GM18870 (cell line): ENCODE measurements around the gene ANKRD53.
"Not testable (repeated sequence)": the region's sequence is repeated elsewhere in the genome, so short reads cannot be mapped to it uniquely, and the experiment has no call there.

Source experiments
- ATAC-seq: cut with Tn5 transposase; IDR thresholded peaks from one replicate; pipeline ENCODE4 v1.9.1; 2021; ENCODE audit warnings: moderate library complexity; ENCODE audit not compliant: unreplicated experiment

Gene ANKRD53

GRCh38 chr2:71005271-71006202, 27.1 kb downstream of the ANKRD53 start:
- no peak for ATAC-seq

GRCh38 chr2:71006323-71006722, 27.9 kb downstream of the ANKRD53 start:
- ATAC-seq: no peak

DNA sequence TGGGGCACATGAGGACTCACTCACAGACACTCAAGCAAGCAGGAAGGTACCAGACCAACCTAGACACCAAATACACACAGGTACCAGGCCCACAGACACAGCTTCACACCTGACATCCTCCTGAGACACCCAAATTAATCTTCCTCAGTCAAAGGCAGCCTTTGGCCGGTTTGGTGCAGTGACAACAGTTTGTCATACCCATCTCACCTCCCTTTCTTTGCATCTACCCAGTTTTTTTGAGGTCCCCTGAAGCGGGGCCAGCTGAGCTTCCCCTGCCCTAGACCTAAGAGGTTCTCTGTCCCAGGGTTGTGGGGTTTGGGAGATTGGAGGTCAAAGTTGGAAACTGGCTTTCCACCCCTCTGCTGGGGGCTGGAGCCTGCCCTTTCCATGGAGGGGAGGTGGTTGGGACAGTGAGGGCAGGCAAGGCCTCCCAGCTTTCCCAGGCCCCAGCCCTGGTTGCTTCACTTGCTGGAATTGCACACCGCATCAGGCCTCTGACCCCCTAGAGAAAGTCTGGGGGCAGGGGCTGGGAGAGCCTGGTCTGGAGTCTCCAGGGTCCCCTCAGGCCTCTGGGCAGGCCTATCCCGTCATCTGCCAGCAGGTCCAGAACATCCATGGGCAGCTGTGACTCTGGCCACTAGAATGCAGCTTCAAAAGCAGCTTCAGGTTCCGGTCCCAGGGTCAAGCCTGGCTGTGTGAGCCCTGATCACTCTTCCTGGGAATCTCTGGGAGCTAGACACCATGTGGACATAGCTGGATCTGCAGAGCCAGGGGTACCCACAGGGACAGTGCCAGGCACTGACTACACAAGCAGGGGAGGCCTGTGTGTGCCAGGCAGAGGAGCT, 28.7 kb downstream of the ANKRD53 start:
- no peak for ATAC-seq

DNA sequence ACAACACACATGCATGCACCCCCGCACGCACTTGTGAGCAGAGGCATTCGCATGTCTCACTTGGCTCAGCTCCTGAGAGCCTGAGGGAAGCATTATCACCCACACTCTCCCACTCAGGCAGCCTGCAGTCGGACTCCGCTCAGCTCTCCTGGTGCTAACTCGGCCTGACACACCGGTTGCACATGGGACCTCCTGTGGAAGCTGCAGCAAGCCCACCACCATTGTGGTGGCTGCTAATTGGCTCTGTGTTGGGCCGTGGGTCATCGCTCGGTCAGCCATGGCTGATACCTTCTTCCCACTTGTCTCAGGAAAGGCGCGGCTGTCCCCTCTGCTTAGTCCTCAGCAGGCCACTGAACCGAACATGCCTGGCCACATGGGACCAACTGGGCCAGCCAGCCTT, 29.9 kb downstream of the ANKRD53 start:
- no peak for ATAC-seq

DNA sequence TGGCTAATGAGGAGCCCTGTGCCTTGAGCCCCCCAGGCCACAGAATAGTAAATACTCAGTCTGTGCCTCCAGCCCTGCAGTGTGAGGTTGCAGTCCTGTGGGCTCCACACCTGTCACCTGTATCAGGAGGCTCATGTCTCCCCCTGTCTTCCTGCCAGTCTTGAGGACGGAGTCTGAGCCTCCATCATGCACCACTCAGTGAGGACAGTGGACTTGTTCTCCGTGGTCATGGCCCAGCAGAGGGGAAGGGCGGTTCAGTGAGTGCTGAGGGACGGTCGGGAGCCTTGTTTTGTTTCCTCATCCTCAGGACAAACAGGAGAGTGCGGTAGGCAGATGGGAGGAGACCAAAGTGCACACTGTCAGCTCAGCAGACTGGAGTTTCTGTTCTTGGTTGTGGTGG, 33.4 kb downstream of the ANKRD53 start:
- ATAC-seq: not testable (repeated sequence)

DNA sequence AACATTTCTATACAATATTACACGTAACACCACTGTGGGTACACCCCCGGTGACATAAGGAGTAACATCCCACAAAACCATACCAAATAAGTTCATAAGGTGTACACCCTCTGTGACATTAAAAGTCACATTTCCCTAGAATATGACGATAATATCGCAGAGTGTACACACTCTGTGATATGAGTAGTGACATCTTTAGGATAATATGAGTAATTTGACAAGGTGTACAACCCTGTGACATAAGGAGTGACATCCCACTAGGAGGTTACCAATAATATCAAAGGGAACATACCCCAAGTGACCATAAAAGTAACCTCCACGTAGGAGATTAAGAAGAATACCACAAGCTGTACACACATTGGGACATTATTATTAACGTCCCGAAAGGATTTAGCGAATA, 40.2 kb downstream of the ANKRD53 start:
- no peak for ATAC-seq

- not testable (repeated sequence) for ATAC-seq
Measured at GRCh38 chr2:71019989-71020388, 41.6 kb downstream of the ANKRD53 start.

DNA sequence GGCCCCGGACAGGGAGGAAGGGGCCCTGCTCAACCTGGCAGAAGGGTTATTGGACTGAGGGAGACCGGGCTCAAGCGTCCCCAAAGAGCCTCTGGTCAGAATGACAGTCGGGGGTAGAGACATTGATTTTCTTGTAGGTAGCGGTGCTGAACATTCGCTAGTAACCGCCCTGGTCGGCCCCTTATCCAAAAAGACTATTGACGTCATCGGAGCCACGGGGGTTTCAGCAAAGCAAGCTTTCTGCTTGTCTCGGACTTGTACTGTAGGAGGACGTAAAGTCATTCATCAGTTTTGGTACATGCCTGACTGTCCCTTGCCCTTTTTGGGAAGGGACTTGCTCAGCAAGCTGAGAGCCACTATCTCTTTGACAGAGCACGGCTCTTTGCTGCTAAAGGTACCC, 43.0 kb downstream of the ANKRD53 start:
- ATAC-seq: not testable (repeated sequence)

GRCh38 chr2:71023553-71024243, 45.3 kb downstream of the ANKRD53 start:
- ATAC-seq: not testable (repeated sequence)
